CD14-positive monocyte (primary cell): ENCODE data around the gene TRAT1. TPM values are rescaled to one million over a fixed set of nuclear protein-coding genes. Genes with fewer than 3 reads are reported as not detected.

ENCODE experiments used
- DNase-seq, 3 donors: peaks; one replicate each; pipeline ENCODE4 v3.0.0-alpha.2; 2011 to 2022
- H2AFZ ChIP-seq: 2 replicates; pipeline ENCODE4 v1.6.0; 2012; ENCODE audit warnings: mild to moderate bottlenecking, low read depth, low read length, inconsistent platforms; ENCODE audit not compliant: insufficient read depth, poor library complexity, severe bottlenecking
- H3K27ac ChIP-seq, 2 donors: 1 replicate in 1 of 2; 2 replicates in 1 of 2; pipeline ENCODE4 v1.5.1; 2012 to 2013; ENCODE audit warnings: low read length in 2 of 2, control low read depth in 1 of 2, inconsistent platforms in 1 of 2, low read depth in 1 of 2, mild to moderate bottlenecking in 1 of 2
- H3K27me3 ChIP-seq, 2 donors: one replicate each; pipeline versions ENCODE4 v1.6.0 to v1.6.1; 2011 to 2013; ENCODE audit warnings: low read length in 2 of 2; ENCODE audit not compliant: control insufficient read depth in 2 of 2, insufficient read depth in 2 of 2
- H3K36me3 ChIP-seq, 2 donors: replicated peaks in 1 of 2; 1 replicate in 1 of 2; 2 replicates in 1 of 2; pipeline versions ENCODE4 v1.5.1 to v1.6.1; 2012 to 2013; ENCODE audit warnings: low read length in 2 of 2, control low read depth in 1 of 2, inconsistent platforms in 1 of 2, mild to moderate bottlenecking in 1 of 2; ENCODE audit not compliant: insufficient read depth in 2 of 2, control insufficient read depth in 1 of 2
- H3K4me1 ChIP-seq, 2 donors: 1 replicate in 1 of 2; 2 replicates in 1 of 2; pipeline versions ENCODE4 v1.5.1 to v1.6.1; 2012 to 2013; ENCODE audit warnings: low read length in 2 of 2, control low read depth in 1 of 2, inconsistent platforms in 1 of 2, mild to moderate bottlenecking in 1 of 2, moderate library complexity in 1 of 2; ENCODE audit not compliant: insufficient read depth in 2 of 2, control insufficient read depth in 1 of 2
- H3K4me2 ChIP-seq: replicated peaks from 2 replicates; pipeline ENCODE3; 2012; ENCODE audit warnings: low read length, moderate library complexity, mild to moderate bottlenecking; ENCODE audit not compliant: poor library complexity, severe bottlenecking; ENCODE audit errors: extremely low read depth
- H3K4me3 ChIP-seq, 3 experiments: fragments of 200-600 bp in 1 of 3; sonication (generic) in 1 of 3; replicated peaks in 1 of 3; 1 replicate in 2 of 3; 2 replicates in 1 of 3; pipeline ENCODE4 v1.5.1; 2011 to 2013; ENCODE audit warnings: low read length in 3 of 3, mild to moderate bottlenecking in 3 of 3, control low read depth in 2 of 3, low read depth in 2 of 3, inconsistent platforms in 1 of 3, moderate library complexity in 1 of 3
- H3K79me2 ChIP-seq: 2 replicates; pipeline ENCODE4 v1.6.0; 2012; ENCODE audit warnings: mild to moderate bottlenecking, control low read depth, inconsistent platforms, low read length, moderate library complexity; ENCODE audit not compliant: insufficient read depth
- H3K9ac ChIP-seq: 2 replicates; pipeline ENCODE4 v1.6.0; 2017; ENCODE audit warnings: low read length, mild to moderate bottlenecking; ENCODE audit not compliant: insufficient read depth, poor library complexity, severe bottlenecking
- H3K9me3 ChIP-seq, 2 donors: replicated peaks in 1 of 2; 1 replicate in 1 of 2; 2 replicates in 1 of 2; pipeline versions ENCODE4 v1.5.1 to v1.6.1; 2012 to 2013; ENCODE audit warnings: low read length in 2 of 2, control low read depth in 1 of 2; ENCODE audit not compliant: control insufficient read depth in 1 of 2, insufficient read depth in 1 of 2
- H4K20me1 ChIP-seq: 2 replicates; pipeline ENCODE4 v1.6.0; 2012; ENCODE audit warnings: mild to moderate bottlenecking, low read length, control low read depth, moderate library complexity; ENCODE audit not compliant: insufficient read depth
- H3K27ac Mint-ChIP-seq, 7 donors: one replicate each; pipeline ENCODE4 v1.8.0; 2020; ENCODE audit warnings: mild to moderate bottlenecking in 7 of 7, mixed read lengths in 7 of 7, moderate library complexity in 6 of 7, inconsistent platforms in 2 of 7
- H3K27me3 Mint-ChIP-seq, 3 donors: one replicate each; pipeline ENCODE4 v1.8.0; 2021 to 2022; ENCODE audit warnings: low read depth in 3 of 3, mild to moderate bottlenecking in 3 of 3, mixed read lengths in 3 of 3, moderate library complexity in 3 of 3, inconsistent platforms in 1 of 3
- H3K36me3 Mint-ChIP-seq, 2 donors: one replicate each; pipeline ENCODE4 v1.8.0; 2020; ENCODE audit warnings: mixed read lengths in 2 of 2, inconsistent platforms in 1 of 2, mild to moderate bottlenecking in 1 of 2
- H3K4me1 Mint-ChIP-seq: one replicate; pipeline ENCODE4 v1.8.0; 2020; ENCODE audit warnings: mild to moderate bottlenecking, mixed read lengths
- H3K4me3 Mint-ChIP-seq, 2 donors: one replicate each; pipeline ENCODE4 v1.8.0; 2020; ENCODE audit warnings: mild to moderate bottlenecking in 2 of 2, mixed read lengths in 2 of 2, moderate library complexity in 1 of 2
- H3K9me3 Mint-ChIP-seq, 7 donors: one replicate each; pipeline ENCODE4 v1.8.0; 2020 to 2022; ENCODE audit warnings: mixed read lengths in 7 of 7, mild to moderate bottlenecking in 6 of 7, moderate library complexity in 6 of 7, inconsistent platforms in 2 of 7
- CTCF ChIP-seq: fragments of 200-600 bp; IDR thresholded peaks from one replicate; pipeline ENCODE4 v1.8.0; 2022; ENCODE audit warnings: antibody characterized with exemption, mild to moderate bottlenecking
- WGBS: methylation state at CpG from one replicate; pipeline ENCODE4 v1.1.5; 2013; ENCODE audit warnings: missing lambda C conversion rate; ENCODE audit not compliant: insufficient coverage; 5-methylcytosine and 5-hydroxymethylcytosine counted together
- intact Hi-C, 2 donors: fragments of 100-400 bp; cut with micrococcal nuclease; formaldehyde crosslinking; loops; one replicate each; pipeline versions ENCODE4 v1.15.0 to v1.15.1; 2023
- polyA plus RNA-seq, 3 donors: library from polyadenylated mRNA; depleted of rRNA in 1 of 3; unstranded in 2 of 3; stranded (reverse) in 1 of 3; fragments of 300-500 nt in 2 of 3; fragments of >200 nt in 1 of 3; fragmentation: Illumina TruSeq in 2 of 3; gene quantifications; 1 replicate in 2 of 3; 2 replicates in 1 of 3; pipeline ENCODE4 v1.2.3, GENCODE V29; 2012 to 2021

Gene TRAT1
- polyA plus RNA-seq, 3 donors: 0.04 to 0.37 (median 0.33) TPM

- Histone ChIP-seq H3K9me3 (no peaks in the 10 kb centered on the region), H3K27me3 (no peaks in the 10 kb centered on the region), H3K36me3 (no peaks in the 10 kb centered on the region), H3K79me2 (no peaks in the 10 kb centered on the region), H3K4me2 (no peak overlapping the region), H3K4me3 (no peak overlapping the region), H2AFZ (no peak overlapping the region), H3K4me1 (no peaks in the 10 kb centered on the region), H3K27ac (no peak overlapping the region), H3K9ac (no peak overlapping the region), H4K20me1 (no peaks in the 10 kb centered on the region)
- Mint-ChIP-seq H3K9me3 (peaks cover 0 to 2% (median 0%) of the 10 kb centered on the region in 7 donors), H3K4me1 (peaks cover 2% of the 10 kb centered on the region), H3K27ac (no peak overlapping the region), H3K27me3 (peaks cover 0 to 7% (median 1%) of the 10 kb centered on the region in 3 donors), H3K36me3 (no peaks in the 10 kb centered on the region), H3K4me3 (no peak overlapping the region)
- intact Hi-C loops: no loop called here
- no peak for TF ChIP-seq CTCF
- WGBS: 56% methylated on average over 2 of the region's 3 CpGs
- no peak for DNase-seq
Observed at GRCh38 chr3:108899530-108899929, 76.9 kb downstream of the TRAT1 start.

Other genes with a start within 250 kb of the TRAT1 start
- gene CIP2A, start 233.3 kb upstream of the TRAT1 start, polyA plus RNA-seq: 1 to 10 TPM in 2 of 3 donors, under 1 TPM in 1; 0.57 to 5.0 (median 1.3) TPM
- 1 to 10 TPM in 2 of 3 donors, under 1 TPM in 1; 0.92 to 1.2 (median 1.1) TPM for gene DZIP3, start 233.1 kb upstream of the TRAT1 start, polyA plus RNA-seq
- gene RETNLB, start 65.4 kb upstream of the TRAT1 start, polyA plus RNA-seq: not detected
- gene GUCA1C, start 131.1 kb downstream of the TRAT1 start, polyA plus RNA-seq: not detected